HG03060 (cell line): Measurements from ENCODE around the gene CMIP.

ENCODE experiments used
- ATAC-seq: cut with Tn5 transposase; IDR thresholded peaks from one replicate; pipeline ENCODE4 v1.9.1; 2021; ENCODE audit warnings: low read depth, moderate number of reproducible peaks; ENCODE audit not compliant: unreplicated experiment

CMIP gene

DNA sequence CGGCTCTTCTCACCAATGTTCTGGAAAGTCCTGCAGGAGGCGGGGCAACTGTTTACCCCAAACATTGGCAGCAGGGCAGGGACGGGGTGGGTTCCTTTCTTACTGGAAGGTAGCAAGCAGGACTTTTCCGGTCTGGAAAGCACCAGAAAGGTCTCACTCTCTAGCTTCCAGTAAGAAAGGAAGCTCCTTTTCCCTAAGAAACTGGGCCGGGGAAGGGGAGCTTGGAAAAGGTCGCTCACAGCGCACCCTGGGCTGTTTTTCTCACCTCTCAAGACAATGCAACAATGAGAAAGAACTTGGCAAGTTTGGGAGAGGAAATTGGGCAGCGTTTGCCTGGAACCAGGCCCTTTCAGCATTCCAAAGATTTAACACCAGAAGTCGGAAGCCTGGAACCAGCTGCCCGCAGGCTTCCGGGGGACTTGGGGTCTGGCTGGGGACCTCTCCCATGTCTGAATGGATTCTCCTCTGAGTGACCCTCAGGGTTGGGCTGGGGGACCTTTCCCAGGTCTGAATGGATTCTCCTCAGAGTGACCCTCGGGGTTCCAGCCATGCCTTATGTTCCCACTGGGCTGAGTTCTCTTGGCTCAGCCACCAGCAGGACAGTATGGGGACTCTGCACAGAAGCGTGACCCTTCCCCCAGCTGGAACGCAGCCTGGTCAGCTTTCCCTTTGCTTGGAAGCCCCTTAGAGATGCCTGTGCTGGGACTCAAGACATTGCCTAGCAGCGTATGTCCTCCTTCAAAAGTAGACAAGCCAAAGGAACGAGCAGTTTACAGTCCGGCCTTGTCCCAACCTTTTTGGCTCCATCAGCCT lies 167.9 kb downstream of the CMIP start:
- ATAC-seq = no peak

DNA sequence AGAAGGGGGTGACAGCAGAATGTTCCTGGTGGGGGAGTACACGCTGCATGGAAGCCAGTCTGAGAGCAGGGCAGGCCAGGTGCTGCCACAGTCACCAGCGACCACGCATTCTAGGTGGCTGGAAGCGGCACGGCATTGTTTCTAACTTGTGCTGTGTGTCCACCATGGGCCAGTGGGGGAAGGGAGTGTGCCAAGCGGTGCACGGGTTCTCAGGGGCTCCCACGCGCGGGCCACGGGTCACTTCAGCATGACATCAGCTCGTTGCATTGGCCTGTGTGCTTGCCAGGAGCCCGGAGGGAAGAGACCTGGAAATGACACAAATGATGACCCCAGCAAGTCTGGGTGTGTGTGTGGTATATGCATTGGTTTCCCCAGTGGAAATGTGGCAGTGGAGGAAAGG lies 169.6 kb downstream of the CMIP start:
- ATAC-seq = no peak

DNA sequence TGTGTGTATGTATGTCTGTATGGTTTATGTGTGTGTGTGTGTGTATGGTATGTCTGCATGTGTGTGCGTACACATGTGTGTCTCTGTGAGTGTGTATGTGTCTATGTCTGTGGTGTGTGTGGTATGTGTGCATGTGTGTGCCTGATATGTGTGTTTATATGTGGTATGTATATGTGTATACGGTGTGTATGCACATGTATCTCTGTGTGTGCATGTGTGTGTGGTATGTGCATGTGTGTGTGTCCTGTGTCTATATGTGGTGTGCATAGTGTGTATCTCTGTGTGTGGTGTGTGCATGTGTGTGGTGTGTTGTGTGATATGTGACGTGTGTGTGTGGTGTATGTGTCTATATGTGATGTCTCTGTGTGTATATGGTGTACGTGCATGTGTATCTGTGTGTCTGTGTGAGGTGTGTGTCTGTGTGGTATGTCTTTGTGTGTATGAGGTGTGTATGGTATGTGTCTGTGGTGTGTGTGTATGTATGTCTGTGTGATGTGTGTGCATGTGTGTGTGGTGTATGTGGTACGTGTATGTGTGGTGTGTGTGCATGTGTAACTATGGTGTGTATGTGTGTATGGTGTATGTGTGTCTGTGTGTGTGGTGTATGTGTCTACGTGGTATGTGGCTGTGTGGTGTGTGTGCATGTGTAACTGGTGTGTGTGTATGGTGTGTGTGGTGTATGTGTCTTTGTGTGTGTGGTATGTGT lies 170.2 kb downstream of the CMIP start:
- no peak for ATAC-seq

DNA sequence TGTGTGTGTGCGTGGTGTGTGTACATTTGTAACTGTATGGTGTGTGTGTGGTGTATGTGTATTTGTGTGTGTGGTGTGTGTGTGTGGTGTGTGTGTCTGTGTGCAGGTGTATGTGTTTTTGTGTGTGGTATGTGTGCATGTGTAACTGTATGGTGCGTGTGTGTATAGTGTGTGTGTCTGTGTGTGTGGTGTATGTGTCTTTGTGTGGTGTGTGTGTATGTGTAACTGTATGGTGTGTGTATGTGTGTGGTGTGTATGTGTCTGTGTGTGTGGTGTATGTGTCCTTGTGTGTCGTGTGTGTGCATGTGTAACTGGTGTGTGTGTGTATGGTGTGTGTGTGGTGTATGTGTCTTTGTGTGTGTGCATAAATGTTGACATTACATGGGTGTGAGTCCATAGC lies 170.8 kb downstream of the CMIP start:
- ATAC-seq = no peak

DNA sequence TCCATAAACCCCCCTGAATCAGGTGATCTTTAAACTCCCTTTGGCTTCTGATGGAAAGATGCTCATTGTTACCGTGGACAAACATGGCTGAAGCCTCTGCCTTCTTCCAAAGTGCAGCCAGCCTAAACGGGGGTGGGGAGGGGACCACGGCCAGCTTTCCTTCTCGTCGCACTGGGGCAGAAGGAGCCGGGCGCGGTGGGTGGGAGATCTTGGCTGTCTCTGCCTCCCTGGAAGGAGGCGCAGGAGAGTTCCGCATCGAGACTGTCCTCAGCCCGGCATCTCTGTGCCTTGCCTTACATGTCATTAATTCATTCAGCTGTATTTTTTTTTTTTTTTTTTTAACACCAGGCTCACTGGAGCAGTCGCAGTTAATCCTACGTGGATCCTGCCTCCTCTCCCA lies 171.2 kb downstream of the CMIP start:
- ATAC-seq = no peak

DNA sequence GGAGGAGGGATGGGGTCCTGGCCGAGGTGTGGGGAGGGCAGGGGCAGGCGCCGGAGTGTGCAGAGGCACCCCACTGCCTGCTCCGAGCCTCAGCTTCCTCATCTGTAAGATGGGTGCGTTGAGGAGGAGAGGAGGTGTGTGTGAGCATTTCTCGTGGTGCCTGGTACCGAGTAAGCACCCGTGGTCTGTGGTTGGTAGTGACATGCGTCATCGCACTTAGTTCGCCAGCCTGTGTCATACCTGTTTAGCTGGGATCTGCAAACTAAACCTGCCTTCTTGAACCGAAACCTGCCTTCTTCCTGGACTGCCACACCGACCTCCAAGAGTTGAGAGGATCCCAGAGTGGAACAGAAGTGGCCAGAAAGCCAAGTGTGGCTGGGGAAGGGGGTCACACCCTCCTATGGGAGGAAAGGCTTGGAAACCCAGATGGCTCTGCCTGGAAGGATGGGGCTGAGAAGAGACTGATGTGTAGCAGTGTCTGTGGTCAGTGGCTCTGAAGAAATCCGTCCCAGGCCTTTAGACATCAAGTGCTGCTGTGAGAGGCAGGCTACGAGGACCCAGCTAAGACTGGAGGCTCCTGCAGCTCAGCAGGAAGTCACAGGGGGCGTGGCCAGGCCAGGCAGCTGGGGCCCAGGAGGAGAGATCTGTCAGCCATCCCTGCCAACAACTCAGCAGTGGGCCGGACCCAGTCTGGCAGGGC lies 171.9 kb downstream of the CMIP start:
- ATAC-seq = peak; percentile 82

DNA sequence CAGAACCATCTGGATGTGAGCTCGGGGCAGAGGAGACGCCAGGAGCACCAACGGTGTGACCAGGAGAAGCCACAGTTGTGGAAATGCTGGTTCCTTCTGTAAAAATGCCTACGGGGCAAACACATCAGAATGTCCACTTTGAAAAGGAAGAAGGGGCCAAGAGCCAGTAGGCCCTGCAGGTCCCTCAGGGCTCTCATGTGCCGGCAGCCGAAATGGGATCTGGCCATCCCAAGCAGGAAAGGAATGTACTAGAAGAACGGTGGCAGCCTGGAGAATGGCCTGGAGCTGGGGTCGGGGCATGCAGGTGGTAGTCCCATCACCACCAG lies 172.4 kb downstream of the CMIP start:
- ATAC-seq = no peak

DNA sequence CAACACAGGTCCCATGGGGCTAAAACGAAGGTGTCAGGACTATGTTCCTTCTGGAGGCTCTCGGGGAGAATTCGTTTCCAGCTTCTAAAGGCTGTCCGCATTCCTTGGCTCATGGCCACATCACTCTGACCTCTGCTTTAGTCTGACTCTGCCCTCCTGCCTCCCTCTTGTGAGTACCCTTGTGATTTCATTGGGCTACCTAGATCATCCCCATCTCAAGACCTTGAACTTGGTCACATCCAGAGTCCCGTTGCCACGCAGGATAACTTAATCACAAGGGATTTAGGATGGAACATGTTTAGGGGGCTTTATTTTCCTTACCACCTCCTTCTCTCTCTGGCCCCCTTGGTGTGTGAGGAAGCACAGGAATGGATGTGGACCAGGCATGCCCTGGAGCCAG lies 173.6 kb downstream of the CMIP start:
- no peak for ATAC-seq

DNA sequence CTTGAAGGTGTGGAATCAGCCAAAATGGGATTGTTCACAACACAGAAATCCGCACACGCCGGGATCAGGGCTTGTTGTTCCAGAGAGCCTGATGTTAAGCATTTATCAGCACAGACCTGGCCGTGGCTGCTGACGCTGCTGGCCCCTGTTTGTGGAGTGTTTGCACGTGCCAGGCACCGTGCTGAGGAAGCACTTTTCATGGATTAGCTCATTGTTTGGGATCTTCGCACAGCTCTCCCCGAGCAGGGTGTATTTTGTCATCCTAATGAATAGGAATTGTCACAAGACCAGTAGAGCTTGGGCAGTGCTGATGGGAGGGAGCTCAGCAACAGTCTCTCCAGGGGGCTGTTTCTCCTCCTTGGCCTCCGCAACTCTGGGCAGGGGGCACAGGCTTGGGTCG lies 174.1 kb downstream of the CMIP start:
- ATAC-seq = no peak

DNA sequence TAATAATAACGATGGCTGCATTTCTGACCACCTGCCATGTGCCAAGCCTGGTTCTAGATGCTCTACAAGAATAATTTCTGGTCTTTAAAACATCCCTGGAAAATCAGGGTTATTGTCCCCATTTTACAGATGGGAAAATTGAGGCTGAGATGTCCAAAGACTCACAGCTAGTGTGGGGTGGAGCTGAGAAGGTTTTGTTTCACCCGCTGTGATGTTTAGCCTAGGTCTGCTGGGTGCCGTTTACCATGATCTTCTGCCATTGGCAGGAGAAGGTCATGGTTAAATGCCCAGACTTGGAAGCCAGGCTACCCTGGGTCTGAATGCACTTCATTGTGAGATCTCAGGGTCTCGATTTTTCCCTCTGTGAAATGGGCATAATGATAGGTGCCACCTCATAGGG lies 175.4 kb downstream of the CMIP start:
- no peak for ATAC-seq

DNA sequence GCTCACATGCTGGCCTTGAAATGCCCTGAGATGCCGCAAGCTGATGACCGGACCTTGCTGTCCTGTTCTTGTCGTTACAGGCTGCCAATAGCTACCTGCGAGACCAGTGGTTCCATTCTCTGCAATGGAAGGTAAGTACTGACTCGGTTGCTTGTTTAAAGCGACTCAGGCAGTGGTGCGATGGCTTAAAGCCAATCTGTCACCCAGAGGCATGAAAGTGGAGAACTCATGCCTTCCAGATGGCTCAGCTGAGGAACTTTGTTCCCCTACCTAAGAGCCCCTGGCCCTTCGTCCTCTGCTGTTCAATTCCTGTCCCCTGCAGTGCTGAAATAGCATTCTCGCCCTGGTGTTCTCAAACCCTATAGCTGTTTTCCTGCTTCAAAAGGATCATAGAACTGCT lies 176.2 kb downstream of the CMIP start:
- no peak for ATAC-seq

DNA sequence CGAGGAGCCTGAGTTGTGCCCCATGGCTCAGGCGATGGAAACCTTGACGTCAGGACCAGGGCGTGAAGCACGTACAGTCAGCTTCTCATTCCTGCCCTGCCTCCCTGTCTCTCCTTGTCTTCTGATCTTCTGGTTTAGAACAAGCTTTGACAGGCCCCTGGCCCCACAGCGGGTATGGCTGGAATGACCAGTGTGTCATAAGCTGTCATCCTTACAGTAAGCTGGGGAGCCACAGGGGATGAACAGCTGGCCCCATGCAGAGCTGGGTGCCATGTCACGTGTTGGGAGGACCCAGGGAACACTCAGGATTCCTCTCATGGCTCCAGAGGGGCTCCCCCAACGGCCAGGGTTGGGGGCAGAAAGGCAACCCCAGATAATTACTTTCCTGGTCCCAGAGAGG lies 176.9 kb downstream of the CMIP start:
- ATAC-seq = no peak

DNA sequence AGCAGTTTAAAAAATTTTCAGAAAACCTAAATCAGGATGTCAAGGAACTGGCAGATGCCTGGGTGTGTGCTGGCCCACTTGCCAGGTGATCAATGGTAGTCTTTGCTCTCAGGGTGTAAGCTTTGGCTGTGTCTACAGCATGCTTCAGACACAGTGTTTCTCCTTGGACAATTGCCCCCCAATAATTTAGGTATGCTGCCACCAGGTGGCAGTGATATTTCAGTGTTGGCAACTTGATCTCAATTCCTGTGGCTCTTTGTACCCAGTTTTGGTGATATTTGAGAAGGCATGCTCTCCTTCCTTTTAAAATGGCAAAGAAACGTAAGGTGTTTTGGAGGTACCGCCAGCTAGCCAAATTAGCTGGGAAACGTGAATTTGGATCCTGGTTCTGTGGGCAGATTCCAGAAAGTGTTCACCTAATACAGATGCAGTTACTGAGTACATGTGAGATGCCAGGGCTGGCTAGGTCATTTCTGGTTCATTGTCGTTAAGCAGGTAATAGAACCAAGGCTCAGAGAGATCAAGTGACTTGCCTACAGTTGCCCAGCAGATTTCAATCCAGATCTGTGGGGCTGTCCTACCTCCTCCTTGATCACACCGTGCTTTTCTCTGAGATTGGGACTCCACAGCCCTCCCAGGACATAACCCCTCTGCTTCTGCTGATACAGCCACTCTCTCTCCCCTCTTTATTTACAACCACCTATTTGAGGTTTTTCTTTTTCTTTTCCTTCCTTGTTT lies 178.9 kb downstream of the CMIP start:
- ATAC-seq = no peak

DNA sequence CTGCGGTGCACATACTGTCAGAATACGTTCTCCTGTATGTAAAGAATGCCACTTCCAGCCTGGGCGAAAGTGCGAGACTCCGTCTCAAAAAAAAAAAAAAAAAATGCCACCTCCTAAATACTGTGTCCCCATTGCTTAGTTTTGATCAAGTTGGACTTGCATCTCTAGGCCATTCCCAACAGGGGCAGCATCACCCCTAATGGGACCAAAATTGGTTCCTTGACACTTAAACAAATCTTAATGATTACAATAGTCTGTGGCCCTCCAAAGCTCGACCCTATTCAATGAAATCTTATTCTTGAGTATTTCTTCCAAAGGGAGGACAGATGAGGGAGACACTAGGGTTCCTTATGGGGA lies 179.8 kb downstream of the CMIP start:
- ATAC-seq = no peak

DNA sequence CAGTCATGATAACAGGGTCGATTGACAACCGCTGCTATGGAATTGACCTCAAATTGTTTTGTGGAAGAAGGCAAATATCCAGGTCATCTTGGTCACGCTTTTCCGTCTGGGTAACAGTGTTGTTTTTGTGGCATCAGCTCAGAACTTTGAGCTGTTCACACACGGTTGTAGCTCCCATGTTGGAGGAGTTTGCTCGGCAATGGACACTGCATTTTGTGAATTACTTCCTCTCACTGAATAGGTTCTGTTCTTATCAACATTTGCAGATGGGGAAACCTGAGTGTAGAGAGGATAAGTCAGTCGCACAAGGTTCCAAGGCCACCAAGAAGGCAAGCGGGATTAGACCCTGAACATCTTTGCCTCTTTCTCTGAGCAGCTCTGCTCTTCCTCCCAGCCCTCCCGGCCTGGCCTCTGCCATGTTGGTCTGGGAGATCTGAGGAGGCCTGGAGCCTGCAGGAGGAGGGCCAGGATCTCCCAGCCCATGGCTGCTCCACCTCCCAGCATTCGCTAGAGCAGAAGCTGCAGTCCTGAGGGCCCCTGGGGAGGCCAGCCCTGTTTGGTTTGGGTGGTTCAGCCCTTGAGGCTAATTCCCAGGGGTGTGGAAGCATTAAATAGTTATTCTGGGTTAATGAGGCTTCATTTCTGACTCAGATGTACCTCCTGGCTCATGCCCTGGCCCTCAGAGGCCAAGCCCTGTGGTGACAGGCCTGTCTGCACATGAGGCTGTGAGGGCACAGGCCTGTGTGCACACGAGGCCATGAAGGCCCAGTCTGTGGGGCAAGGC lies 180.3 kb downstream of the CMIP start:
- no peak for ATAC-seq

DNA sequence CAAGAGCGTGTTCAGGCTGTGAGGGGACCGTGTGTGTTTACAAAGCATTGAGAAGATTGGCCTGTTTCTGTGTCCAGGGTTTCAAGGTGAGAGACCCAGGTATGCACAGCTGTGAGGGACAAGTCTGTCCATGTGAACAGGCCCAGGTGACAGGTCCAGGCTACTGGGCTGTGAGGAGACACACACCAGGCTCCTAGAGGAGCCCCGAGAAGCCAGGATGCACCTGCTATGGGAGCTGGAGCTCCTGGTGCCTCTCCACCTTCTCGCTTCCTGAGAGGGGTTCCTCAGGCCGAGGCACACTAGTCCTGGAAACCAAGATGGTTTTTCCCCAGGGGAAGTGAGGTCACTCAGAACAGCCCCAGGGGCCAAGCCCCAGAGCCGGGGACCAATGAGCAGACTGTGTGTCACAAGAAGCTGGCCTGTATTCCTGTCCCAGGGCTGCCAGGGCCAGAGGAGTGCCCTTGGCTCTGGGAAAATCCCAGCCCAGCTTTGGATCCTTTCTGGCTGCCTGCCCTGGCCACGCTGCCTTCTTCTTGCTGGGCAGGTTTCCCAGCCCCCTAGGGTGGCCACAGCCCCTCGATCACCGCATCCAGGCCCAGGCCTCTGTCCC lies 181.0 kb downstream of the CMIP start:
- no peak for ATAC-seq

DNA sequence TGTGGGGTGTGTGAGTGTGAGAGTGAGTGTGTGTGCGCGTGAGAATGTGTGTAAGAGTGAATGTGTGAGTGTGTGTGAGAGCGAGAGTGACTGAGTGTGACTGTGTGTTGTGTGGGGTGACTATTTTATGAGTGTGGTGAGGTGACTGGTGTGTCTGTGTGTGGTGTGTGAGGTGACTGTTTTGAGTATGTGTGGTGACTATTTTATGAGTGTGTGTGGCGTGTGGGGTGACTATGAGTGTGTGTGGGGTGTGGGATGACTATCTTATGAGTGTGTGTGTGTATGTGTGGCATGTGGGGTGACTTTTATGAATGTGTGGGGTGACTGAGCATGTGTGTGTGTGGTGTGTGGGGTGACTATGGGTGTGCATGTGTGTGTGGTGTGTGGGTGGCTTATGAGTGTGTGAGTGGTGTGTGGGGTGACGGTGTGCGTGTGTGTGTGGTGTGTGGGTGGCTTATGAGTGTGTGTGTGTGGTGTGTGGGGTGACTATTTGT lies 181.6 kb downstream of the CMIP start:
- no peak for ATAC-seq

DNA sequence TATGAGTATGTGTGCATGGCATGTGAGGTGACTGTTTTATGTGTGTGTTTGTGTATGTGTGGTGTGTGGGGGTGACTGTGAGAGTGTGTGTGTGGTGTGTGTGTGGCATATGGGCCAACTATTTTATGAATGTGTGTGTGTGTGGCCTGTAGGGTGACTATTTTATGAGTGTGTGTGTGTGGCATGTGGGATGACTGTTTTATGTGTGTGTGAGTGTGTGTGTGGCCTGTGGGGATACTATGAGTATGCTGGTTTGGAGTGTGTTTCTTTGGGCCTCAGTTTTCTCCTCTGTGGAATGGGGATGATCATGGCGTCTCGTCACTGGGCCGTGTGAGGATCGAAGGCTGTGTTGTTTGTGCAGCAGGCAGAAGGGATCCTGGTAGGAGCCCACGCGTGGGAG lies 182.4 kb downstream of the CMIP start:
- no peak for ATAC-seq

DNA sequence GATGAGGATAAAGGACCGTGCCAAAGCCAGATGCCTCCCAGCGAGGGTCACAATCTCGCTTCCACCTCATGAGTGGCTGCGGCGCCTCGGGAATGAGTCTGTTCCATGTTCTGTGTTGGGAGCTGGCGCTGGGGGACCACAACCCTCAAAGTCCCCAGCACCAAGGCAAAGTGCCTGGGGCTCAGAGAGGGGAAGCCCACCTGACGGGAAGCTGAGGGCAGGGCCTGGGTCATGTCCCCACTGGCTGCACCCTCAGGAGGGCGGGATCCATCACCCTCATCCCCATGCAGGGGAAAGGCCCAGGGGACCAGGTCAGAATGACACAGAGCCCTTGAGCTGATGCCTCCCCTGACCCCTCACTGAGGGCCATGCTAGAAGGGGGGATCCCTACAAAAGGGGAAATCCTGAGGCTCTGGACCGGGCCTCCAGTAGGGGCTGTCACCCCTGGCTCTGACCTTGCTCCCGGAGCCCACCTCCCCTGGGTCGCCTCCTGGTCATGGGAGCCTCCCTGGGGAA lies 183.2 kb downstream of the CMIP start:
- ATAC-seq = no peak
